Coronary artery (tissue), 2 donors: ENCODE data around the gene POFUT2.

Experiments
- DNase-seq: peaks from one replicate; pipeline ENCODE4 v3.0.0-alpha.2; 2017; ENCODE audit warnings: low spot score
- H3K27ac ChIP-seq, 2 donors: fragments of 200-600 bp; sonication (generic); one replicate each; pipeline ENCODE4 v1.5.1; 2016 to 2019
- H3K4me3 ChIP-seq: fragments of 200-600 bp; sonication (generic); 2 replicates; pipeline ENCODE4 v1.5.1; 2016; ENCODE audit warnings: mild to moderate bottlenecking, moderate library complexity
- TF ChIP-seq, protein P1 (sequence below): fragments of 200-600 bp; sonication (generic); IDR thresholded peaks from one replicate; pipeline ENCODE4 v1.5.1; 2019; ENCODE audit warnings: antibody characterized with exemption

POFUT2 gene, protein sequence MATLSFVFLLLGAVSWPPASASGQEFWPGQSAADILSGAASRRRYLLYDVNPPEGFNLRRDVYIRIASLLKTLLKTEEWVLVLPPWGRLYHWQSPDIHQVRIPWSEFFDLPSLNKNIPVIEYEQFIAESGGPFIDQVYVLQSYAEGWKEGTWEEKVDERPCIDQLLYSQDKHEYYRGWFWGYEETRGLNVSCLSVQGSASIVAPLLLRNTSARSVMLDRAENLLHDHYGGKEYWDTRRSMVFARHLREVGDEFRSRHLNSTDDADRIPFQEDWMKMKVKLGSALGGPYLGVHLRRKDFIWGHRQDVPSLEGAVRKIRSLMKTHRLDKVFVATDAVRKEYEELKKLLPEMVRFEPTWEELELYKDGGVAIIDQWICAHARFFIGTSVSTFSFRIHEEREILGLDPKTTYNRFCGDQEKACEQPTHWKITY

DNA sequence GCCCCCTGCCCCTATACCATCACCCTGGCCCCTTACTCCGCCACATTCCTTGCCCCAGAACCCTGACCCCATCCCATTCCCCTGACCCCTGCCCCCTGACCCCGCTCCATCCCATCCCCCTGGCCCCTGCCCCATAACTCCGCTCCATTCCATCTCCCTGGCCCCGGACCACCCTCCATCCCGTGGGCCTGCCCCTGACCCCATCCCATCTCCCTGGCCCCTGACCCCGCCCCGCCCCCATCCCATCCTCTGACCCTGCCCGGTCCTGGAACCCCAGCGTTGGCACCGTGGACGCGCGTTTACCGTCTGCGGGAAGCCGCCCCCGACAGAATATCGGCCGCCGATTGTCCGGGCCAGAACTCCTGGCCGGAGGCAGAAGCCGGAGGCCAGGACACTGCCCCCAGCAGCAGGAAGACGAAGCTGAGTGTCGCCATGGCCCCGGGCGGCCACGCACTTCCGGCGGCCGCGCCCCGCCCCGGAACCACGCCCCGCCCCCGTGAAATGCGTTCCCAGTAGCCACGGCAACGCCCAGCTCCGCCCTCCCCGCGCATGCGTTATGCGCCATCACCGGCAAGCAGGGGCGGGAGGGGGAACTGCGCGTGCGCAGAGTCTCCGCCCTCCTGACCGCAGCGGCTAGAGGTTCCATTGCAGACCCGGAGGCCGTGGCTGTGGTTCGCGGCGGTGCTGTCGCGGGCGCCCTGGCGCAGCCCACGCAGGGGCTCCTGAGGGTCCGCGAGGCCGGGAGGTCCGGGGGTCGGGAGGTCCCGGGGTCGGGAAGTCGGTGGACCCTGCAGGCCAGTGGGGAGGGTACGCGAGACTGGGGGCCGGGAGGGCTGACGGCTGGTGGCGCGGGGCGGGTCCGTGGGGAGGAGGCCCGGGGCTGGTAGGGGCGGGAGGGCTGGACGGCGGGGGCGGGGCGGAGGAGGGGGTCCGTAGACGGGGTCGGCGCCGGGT, at the start of gene POFUT2:
Gene POFUT2 (minus strand): TSS at position 458 of the 954 bp plus-strand sequence. CDS start 24 bp downstream, at position 434.
- H3K4me3 ChIP-seq = peak within 1 kb of the TSS; percentile 87
- TF ChIP-seq, protein P1, sequence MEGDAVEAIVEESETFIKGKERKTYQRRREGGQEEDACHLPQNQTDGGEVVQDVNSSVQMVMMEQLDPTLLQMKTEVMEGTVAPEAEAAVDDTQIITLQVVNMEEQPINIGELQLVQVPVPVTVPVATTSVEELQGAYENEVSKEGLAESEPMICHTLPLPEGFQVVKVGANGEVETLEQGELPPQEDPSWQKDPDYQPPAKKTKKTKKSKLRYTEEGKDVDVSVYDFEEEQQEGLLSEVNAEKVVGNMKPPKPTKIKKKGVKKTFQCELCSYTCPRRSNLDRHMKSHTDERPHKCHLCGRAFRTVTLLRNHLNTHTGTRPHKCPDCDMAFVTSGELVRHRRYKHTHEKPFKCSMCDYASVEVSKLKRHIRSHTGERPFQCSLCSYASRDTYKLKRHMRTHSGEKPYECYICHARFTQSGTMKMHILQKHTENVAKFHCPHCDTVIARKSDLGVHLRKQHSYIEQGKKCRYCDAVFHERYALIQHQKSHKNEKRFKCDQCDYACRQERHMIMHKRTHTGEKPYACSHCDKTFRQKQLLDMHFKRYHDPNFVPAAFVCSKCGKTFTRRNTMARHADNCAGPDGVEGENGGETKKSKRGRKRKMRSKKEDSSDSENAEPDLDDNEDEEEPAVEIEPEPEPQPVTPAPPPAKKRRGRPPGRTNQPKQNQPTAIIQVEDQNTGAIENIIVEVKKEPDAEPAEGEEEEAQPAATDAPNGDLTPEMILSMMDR = no peak
- peak; percentile 98 for DNase-seq
- peak within 1 kb of the TSS; percentile 82 to 93 for H3K27ac ChIP-seq

DNA sequence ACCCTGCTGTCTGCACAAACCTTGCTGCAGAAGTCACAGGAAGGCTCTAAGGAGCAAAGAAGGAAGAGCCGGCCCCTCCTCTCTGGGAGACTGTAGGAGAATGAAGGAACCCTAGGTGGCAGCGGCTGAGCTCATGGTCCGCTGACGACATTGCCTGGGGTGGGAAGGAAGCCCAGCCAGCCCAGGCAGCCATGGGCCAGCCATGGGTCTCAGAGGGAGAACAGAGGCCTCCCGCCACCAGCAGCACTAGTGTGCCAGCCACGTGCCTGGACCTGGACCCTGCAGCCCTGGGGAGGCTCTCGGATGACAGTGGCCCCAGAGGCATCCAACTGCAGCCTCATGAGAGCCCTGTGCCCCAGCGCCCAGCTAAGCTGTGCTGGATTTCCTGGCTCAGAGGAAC, 49.2 kb upstream of the POFUT2 start:
- TF ChIP-seq, protein P1 = no peak
- H3K27ac ChIP-seq = no peak overlapping the region
- no peak overlapping the region for H3K4me3 ChIP-seq
- no peak for DNase-seq

DNA sequence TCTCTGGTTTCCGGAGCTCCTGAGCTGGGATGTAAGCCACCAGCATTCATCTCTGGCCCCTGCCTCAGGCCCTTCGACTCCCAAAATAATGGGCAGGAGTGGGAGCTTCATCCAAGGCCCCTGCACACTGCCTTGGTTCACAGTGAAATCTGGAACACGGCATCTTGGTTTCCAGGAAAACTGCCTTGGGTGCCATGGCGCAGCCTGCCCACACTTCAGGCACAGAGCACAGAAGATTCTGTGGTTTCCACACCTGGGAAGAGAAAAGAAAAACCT, 48.8 kb upstream of the POFUT2 start:
- DNase-seq = no peak
- no peak overlapping the region for H3K27ac ChIP-seq
- H3K4me3 ChIP-seq = no peak overlapping the region
- TF ChIP-seq, protein P1 = no peak

DNA sequence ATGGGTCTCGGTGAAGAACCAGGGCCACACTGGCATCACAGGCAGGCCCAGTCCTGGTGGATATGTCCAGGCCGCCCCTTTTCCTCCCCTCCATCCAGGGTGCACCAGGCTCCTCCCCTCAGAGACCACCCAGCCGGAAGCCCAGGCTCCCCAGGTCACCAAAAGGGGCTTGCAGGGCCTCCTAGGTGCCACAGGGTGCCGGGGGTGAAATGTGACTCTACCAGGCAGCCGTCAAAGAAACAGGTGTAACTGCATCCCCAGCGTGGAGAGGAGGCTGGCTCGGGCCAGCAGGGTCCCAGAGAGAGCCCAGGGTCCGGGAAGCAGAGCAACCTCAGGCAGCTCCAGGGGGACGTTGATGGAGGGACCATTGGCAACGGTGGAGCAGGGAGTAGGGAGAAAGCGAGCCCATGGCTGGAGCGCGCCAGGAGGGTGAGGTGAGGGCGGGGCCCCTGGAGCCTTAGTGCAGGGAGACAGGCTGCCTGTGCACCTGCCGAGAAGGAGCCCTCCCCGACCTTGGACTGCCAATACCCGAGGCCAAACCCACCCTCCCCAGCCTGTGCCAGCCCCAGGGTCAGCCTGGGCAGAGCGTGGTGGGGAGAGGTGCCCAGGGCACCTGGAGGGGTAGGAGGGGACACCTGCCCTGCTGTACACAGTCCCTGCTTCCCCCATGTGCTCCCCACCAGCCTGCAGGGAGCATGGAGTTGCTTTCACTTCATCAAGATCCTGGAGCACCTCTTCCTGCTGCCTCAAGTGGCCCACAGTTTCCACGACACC, 48.3 kb upstream of the POFUT2 start:
- DNase-seq = no peak
- no peak overlapping the region for H3K4me3 ChIP-seq
- TF ChIP-seq, protein P1 = no peak
- H3K27ac ChIP-seq = no peak overlapping the region

DNA sequence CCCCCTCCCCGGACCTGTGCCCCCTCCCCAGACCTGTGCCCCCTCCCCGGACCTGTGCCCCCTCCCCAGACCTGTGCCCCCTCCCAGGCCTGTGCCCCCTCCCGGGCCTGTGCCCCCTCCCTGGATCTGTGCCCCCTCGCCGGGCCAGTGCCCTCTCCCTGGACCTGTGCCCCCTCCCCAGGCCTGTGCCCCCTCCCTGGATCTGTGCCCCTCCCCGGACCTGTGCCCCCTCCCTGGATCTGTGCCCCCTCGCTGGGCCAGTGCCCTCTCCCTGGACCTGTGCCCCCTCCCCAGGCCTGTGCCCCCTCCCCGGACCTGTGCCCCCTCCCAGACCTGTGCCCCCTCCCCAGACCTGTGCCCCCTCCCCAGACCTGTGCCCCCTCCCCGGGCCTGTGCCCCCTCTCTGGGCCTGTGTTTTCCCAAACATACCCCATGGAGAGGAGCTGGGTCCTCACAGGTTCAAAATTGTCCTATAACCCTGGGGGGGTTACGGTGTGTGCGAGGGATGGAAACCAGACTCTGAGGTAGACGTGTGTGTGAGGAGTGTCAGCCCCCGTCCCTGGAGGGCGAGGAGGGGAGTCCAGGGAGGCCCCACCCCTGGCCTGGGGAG, 47.6 kb upstream of the POFUT2 start:
- no peak for DNase-seq
- Histone ChIP-seq H3K4me3 (no peak overlapping the region), H3K27ac (no peak overlapping the region)
- TF ChIP-seq, protein P1 = no peak

DNA sequence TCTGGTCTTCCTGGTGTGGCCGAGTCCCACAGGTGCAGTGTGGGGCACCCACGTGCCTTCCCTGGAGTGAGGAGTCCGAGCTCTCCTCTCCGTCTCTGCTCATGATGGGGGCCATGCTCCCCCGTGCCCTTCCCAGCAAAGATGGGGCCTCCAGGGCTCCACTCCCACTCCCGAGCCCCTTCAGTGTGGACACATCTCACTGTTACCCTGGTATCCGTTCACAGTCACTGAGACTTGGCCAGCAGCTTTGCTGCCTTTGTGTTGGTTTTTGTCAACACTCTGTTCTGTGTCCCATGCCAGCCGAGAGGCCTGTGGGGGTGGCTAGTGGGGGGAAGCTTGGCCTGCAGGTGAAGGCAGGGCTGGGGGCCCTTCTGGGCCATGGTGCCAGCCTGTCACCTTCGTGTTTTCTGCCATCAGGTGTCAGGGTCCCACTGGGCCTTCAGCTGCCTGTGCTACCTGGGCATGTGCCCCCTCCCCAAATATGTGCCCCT, 46.9 kb upstream of the POFUT2 start:
- TF ChIP-seq, protein P1 = no peak
- H3K27ac ChIP-seq = no peak overlapping the region
- H3K4me3 ChIP-seq = no peak overlapping the region
- no peak for DNase-seq
